PFSK-1 (cell line): ENCODE data around the gene SIMC1.

Experiments used
- FOXP2 ChIP-seq: optimal IDR thresholded peaks from 2 replicates; pipeline ENCODE3; 2011; ENCODE audit warnings: borderline replicate concordance, control low read depth, inconsistent platforms; ENCODE audit not compliant: insufficient read depth; ENCODE audit errors: extremely low read length, extremely low read depth
- POLR2AphosphoS5 ChIP-seq: IDR thresholded peaks from 2 replicates; pipeline ENCODE4 v1.6.1; 2012; ENCODE audit warnings: low read depth, mild to moderate bottlenecking, control low read depth, low read length, moderate library complexity
- REST ChIP-seq, 2 experiments: IDR thresholded peaks; 2 replicates each; pipeline versions ENCODE4 v1.6.1 to v1.8.0; 2011 to 2012; ENCODE audit warnings: low read depth in 2 of 2, low read length in 2 of 2, control low read depth in 1 of 2, inconsistent platforms in 1 of 2, mild to moderate bottlenecking in 1 of 2, moderate library complexity in 1 of 2; ENCODE audit not compliant: insufficient read depth in 1 of 2
- SIN3A ChIP-seq: IDR thresholded peaks from 2 replicates; pipeline ENCODE4 v1.6.1; 2012; ENCODE audit warnings: mild to moderate bottlenecking, low read length, moderate library complexity, borderline replicate concordance; ENCODE audit not compliant: insufficient read depth
- TAF1 ChIP-seq: IDR thresholded peaks from 2 replicates; pipeline ENCODE4 v1.6.1; 2012; ENCODE audit warnings: low read length, control low read depth, borderline replicate concordance; ENCODE audit not compliant: insufficient read depth

Gene SIMC1

GRCh38 chr5:176339304-176339703 lies 101.1 kb downstream of the SIMC1 start:
- no peak for TF ChIP-seq FOXP2
- no peak for TF ChIP-seq SIN3A
- no peak for TF ChIP-seq REST (IDR thresholded peaks at IDR 0.05; ENCODE audit: insufficient read depth in 1 of 2, low read depth in 2 of 2, low read length in 2 of 2)
- no peak for TF ChIP-seq TAF1
- TF ChIP-seq POLR2AphosphoS5 = no peak

GRCh38 chr5:176341325-176342157 lies 103.3 kb downstream of the SIMC1 start:
- TF ChIP-seq REST (IDR thresholded peaks at IDR 0.05; ENCODE audit: insufficient read depth in 1 of 2, low read depth in 2 of 2, low read length in 2 of 2) (no peak), POLR2AphosphoS5 (no peak), FOXP2 (no peak), SIN3A (no peak), TAF1 (no peak)

GRCh38 chr5:176342158-176342483 lies 103.9 kb downstream of the SIMC1 start:
- TF ChIP-seq POLR2AphosphoS5 = no peak
- no peak for TF ChIP-seq FOXP2
- TF ChIP-seq SIN3A = no peak
- TF ChIP-seq REST (IDR thresholded peaks at IDR 0.05; ENCODE audit: insufficient read depth in 1 of 2, low read depth in 2 of 2, low read length in 2 of 2) = no peak
- TF ChIP-seq TAF1 = no peak

GRCh38 chr5:176342766-176343458 lies 104.7 kb downstream of the SIMC1 start:
- TF ChIP-seq REST (IDR thresholded peaks at IDR 0.05; ENCODE audit: insufficient read depth in 1 of 2, low read depth in 2 of 2, low read length in 2 of 2) (no peak), SIN3A (no peak), POLR2AphosphoS5 (no peak), TAF1 (no peak), FOXP2 (no peak)
